K562 (cell line): ENCODE results near the gene TBC1D1. TPM values are rescaled to one million over a fixed set of nuclear protein-coding genes. Genes with fewer than 3 reads are reported as not detected.

Experiments
- CBX2 ChIP-seq: fragments of 200-600 bp; sonication (generic); IDR thresholded peaks from one replicate; pipeline ENCODE4 v1.6.1; 2012; ENCODE audit warnings: mild to moderate bottlenecking, low read length, inconsistent platforms; ENCODE audit not compliant: insufficient read depth, poor library complexity, severe bottlenecking
- EGR1 ChIP-seq: fragments of 450-650 bp; conservative IDR thresholded peaks from 2 replicates; pipeline ENCODE4 v1.6.1; 2017; ENCODE audit warnings: mild to moderate bottlenecking
- GABPB2 ChIP-seq: fragments of 250-450 bp; sonication (Bioruptor Pico); conservative IDR thresholded peaks from 2 replicates; pipeline ENCODE4 v1.5.1; 2021; ENCODE audit warnings: mild to moderate bottlenecking
- GTF2E2 ChIP-seq: fragments of 200-800 bp; sonication (Bioruptor generic); IDR thresholded peaks from 2 replicates; pipeline ENCODE4 v1.6.1; 2016; ENCODE audit warnings: missing genetic modification characterization, missing compliant biosample characterization
- KDM2B ChIP-seq: fragments of 250-450 bp; sonication (Bioruptor Pico); IDR thresholded peaks from 2 replicates; pipeline ENCODE4 v1.8.0; 2021; ENCODE audit warnings: mild to moderate bottlenecking, moderate library complexity
- MBD2 ChIP-seq: sonication (generic); IDR thresholded peaks from 2 replicates; pipeline ENCODE4 v1.6.1; 2016; ENCODE audit warnings: low read depth, borderline replicate concordance
- NFXL1 ChIP-seq: fragments of 450-650 bp; formaldehyde crosslinking; IDR thresholded peaks from 2 replicates; pipeline ENCODE4 v1.4.0; 2021; ENCODE audit warnings: mild to moderate bottlenecking
- SMARCA4 ChIP-seq: fragments of 450-650 bp; IDR thresholded peaks from 2 replicates; pipeline ENCODE4 v1.6.1; 2016
- SMC3 ChIP-seq: conservative IDR thresholded peaks from 2 replicates; pipeline ENCODE4 v1.6.1; 2011; ENCODE audit warnings: low read depth, low read length, improper control_type of control experiment; ENCODE audit not compliant: insufficient read depth
- SPI1 ChIP-seq: IDR thresholded peaks from 2 replicates; pipeline ENCODE4 v1.6.1; 2011; ENCODE audit warnings: low read depth, low read length, control low read depth, borderline replicate concordance
- STAG1 ChIP-seq: sonication (generic); formaldehyde crosslinking; IDR thresholded peaks from 2 replicates; pipeline ENCODE4 v1.5.0; 2020; ENCODE audit warnings: missing genetic modification reagents, borderline replicate concordance
- TBL1XR1 ChIP-seq, 2 experiments: IDR thresholded peaks; 2 replicates each; pipeline ENCODE4 v1.6.1; 2012; ENCODE audit warnings: improper control_type of control experiment in 2 of 2, low read length in 2 of 2, mild to moderate bottlenecking in 1 of 2
- THRAP3 ChIP-seq: fragments of 450-650 bp; IDR thresholded peaks from 2 replicates; pipeline ENCODE4 v1.6.1; 2016; ENCODE audit warnings: mild to moderate bottlenecking, inconsistent platforms, borderline replicate concordance
- WHSC1 ChIP-seq: IDR thresholded peaks from one replicate; pipeline ENCODE4 v1.6.1; 2012; ENCODE audit warnings: low read length, control low read depth, inconsistent platforms
- ZBTB26 ChIP-seq: fragments of 450-650 bp; formaldehyde crosslinking; IDR thresholded peaks from 2 replicates; pipeline ENCODE4 v1.4.0; 2022; ENCODE audit warnings: missing genetic modification characterization
- ZBTB7A ChIP-seq: IDR thresholded peaks from 2 replicates; pipeline ENCODE4 v1.6.1; 2011; ENCODE audit warnings: low read depth, mild to moderate bottlenecking, low read length, moderate library complexity, borderline replicate concordance; ENCODE audit not compliant: control insufficient read depth
- ZNF384 ChIP-seq: IDR thresholded peaks from 2 replicates; pipeline ENCODE4 v1.6.1; 2012; ENCODE audit warnings: low read depth, low read length, improper control_type of control experiment
- ZNF75A ChIP-seq: fragments of 450-650 bp; formaldehyde crosslinking; IDR thresholded peaks from 2 replicates; pipeline ENCODE4 v1.4.0; 2020; ENCODE audit warnings: mild to moderate bottlenecking
- ZNF830 ChIP-seq: fragments of 250-450 bp; sonication (Bioruptor Pico); IDR thresholded peaks from 2 replicates; pipeline ENCODE4 v1.5.0; 2021; ENCODE audit warnings: mild to moderate bottlenecking
- polyA plus RNA-seq, 8 experiments: library from polyadenylated mRNA; depleted of rRNA in 4 of 8; stranded (reverse) in 5 of 8; unstranded in 3 of 8; fragments of >200 nt; fragmentation: Nextera tagmentation in 2 of 8; fragmentation: Illumina TruSeq in 1 of 8; extraction: Ambion mirVana in 2 of 8; extraction: Trizol in 1 of 8; gene quantifications; 2 replicates each; pipeline versions ENCODE4 v1.2.1 to v1.2.3, GENCODE V29; 2011 to 2014; ENCODE audit warnings: inconsistent platforms in 1 of 8, missing spikeins in 1 of 8
- total RNA-seq, 7 experiments: library from RNA; depleted of rRNA in 6 of 7; stranded (reverse); fragments of >200 nt in 6 of 7; fragmentation: Illumina TruSeq in 2 of 7; extraction: Trizol in 2 of 7; gene quantifications; 2 replicates each; pipeline versions ENCODE4 v1.2.1 to v1.2.3, GENCODE V29; 2011 to 2021; ENCODE audit warnings: low replicate concordance in 1 of 7
- TF ChIP-seq, protein P1 (sequence below): sonication (generic); formaldehyde crosslinking; IDR thresholded peaks from 2 replicates; pipeline ENCODE4 v1.8.0; 2022; ENCODE audit warnings: mild to moderate bottlenecking, low read depth, missing genetic modification reagents
- TF ChIP-seq, protein P2 (sequence below): fragments of 450-650 bp; formaldehyde crosslinking; IDR thresholded peaks from 2 replicates; pipeline ENCODE4 v1.4.0; 2020; ENCODE audit warnings: mild to moderate bottlenecking, mixed read lengths
- TF ChIP-seq, protein P3 (sequence below): fragments of 450-650 bp; formaldehyde crosslinking; IDR thresholded peaks from 2 replicates; pipeline ENCODE4 v1.4.0; 2020; ENCODE audit warnings: mild to moderate bottlenecking, moderate library complexity
- TF ChIP-seq, protein P4 (sequence below): fragments of 250-450 bp; sonication (Bioruptor Pico); IDR thresholded peaks from 2 replicates; pipeline ENCODE4 v1.8.0; 2022; ENCODE audit warnings: inconsistent platforms

The TBC1D1 gene
- total and polyA plus RNA-seq, 9 of the 15 experiments (the other 6 are each of a cell fraction or from before 2014, with no cell fraction given): 0.59 to 14.2 (median 8.8) TPM

- TF ChIP-seq, protein P1, sequence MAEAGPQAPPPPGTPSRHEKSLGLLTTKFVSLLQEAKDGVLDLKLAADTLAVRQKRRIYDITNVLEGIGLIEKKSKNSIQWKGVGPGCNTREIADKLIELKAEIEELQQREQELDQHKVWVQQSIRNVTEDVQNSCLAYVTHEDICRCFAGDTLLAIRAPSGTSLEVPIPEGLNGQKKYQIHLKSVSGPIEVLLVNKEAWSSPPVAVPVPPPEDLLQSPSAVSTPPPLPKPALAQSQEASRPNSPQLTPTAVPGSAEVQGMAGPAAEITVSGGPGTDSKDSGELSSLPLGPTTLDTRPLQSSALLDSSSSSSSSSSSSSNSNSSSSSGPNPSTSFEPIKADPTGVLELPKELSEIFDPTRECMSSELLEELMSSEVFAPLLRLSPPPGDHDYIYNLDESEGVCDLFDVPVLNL (CRISPR knock-in tag): no peak
- TF ChIP-seq NFXL1 (CRISPR knock-in tag): no peak
- peak; percentile 92 for TF ChIP-seq ZNF384
- no peak for TF ChIP-seq ZBTB26 (CRISPR knock-in tag)
- TF ChIP-seq GTF2E2 (tag): 0 out of 2 replicates have a peak, but pooled peaks have one; percentile 36
- TF ChIP-seq SMARCA4: no peak
- no peak for TF ChIP-seq GABPB2
- TF ChIP-seq ZBTB7A: no peak
- peak; percentile 70 for TF ChIP-seq SMC3
- TF ChIP-seq, protein P2, sequence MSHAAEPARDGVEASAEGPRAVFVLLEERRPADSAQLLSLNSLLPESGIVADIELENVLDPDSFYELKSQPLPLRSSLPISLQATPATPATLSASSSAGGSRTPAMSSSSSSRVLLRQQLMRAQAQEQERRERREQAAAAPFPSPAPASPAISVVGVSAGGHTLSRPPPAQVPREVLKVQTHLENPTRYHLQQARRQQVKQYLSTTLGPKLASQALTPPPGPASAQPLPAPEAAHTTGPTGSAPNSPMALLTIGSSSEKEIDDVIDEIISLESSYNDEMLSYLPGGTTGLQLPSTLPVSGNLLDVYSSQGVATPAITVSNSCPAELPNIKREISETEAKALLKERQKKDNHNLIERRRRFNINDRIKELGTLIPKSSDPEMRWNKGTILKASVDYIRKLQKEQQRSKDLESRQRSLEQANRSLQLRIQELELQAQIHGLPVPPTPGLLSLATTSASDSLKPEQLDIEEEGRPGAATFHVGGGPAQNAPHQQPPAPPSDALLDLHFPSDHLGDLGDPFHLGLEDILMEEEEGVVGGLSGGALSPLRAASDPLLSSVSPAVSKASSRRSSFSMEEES: no peak
- no peak for TF ChIP-seq TBL1XR1 (IDR thresholded peaks at IDR 0.05; ENCODE audit: low read length in 2 of 2)
- TF ChIP-seq ZNF830: no peak
- TF ChIP-seq STAG1 (CRISPR knock-in tag): peak; percentile 45; the same call in 1 of the 2 replicates
- no peak for TF ChIP-seq CBX2
- no peak for TF ChIP-seq EGR1
- no peak for TF ChIP-seq KDM2B (CRISPR knock-in tag)
- TF ChIP-seq MBD2: no peak
- TF ChIP-seq THRAP3: no peak
- no peak for TF ChIP-seq SPI1
- TF ChIP-seq, protein P3, sequence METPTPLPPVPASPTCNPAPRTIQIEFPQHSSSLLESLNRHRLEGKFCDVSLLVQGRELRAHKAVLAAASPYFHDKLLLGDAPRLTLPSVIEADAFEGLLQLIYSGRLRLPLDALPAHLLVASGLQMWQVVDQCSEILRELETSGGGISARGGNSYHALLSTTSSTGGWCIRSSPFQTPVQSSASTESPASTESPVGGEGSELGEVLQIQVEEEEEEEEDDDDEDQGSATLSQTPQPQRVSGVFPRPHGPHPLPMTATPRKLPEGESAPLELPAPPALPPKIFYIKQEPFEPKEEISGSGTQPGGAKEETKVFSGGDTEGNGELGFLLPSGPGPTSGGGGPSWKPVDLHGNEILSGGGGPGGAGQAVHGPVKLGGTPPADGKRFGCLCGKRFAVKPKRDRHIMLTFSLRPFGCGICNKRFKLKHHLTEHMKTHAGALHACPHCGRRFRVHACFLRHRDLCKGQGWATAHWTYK (CRISPR knock-in tag): no peak
- TF ChIP-seq ZNF75A (CRISPR knock-in tag): no peak
- TF ChIP-seq, protein P4, sequence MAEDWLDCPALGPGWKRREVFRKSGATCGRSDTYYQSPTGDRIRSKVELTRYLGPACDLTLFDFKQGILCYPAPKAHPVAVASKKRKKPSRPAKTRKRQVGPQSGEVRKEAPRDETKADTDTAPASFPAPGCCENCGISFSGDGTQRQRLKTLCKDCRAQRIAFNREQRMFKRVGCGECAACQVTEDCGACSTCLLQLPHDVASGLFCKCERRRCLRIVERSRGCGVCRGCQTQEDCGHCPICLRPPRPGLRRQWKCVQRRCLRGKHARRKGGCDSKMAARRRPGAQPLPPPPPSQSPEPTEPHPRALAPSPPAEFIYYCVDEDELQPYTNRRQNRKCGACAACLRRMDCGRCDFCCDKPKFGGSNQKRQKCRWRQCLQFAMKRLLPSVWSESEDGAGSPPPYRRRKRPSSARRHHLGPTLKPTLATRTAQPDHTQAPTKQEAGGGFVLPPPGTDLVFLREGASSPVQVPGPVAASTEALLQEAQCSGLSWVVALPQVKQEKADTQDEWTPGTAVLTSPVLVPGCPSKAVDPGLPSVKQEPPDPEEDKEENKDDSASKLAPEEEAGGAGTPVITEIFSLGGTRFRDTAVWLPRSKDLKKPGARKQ: no peak
- no peak for TF ChIP-seq WHSC1
Measured at GRCh38 chr4:38062088-38062775, 171.3 kb downstream of the TBC1D1 start (continued).
